Measurements from ENCODE around the gene PTPRN2. TPM values are rescaled to one million over a fixed set of nuclear protein-coding genes. Genes with fewer than 3 reads are reported as not detected.

PTPRN2 gene
- total RNA-seq, 2 experiments from 2014 or later, result 0.70 TPM; not detected in 1

- ChIA-PET POLR2A (no interaction called here), CTCF (ENCODE audit: unreplicated experiment) (no interaction called here)
- no peaks in the 10 kb centered on the region for H3K9me2 ChIP-seq (ENCODE audit: insufficient read depth, low read length)
- intact Hi-C loops (cut with micrococcal nuclease; ENCODE audit: unreplicated experiment), result no loop called here
- no peaks in the 10 kb centered on the region for H3K79me2 ChIP-seq (ENCODE audit: insufficient read depth, low read depth, low read length)
- H3K27ac ChIP-seq (ENCODE audit: low read depth, low read length, poor library complexity, severe bottlenecking), result no peak overlapping the region
- H4K20me1 ChIP-seq (ENCODE audit: insufficient read depth, low read length), result no peaks in the 10 kb centered on the region
- H3K4me1 ChIP-seq (ENCODE audit: insufficient read depth, low read length, poor library complexity, severe bottlenecking), result no peaks in the 10 kb centered on the region
- no peak overlapping the region for H3K4me3 ChIP-seq (ENCODE audit: low read depth, low read length, poor library complexity, severe bottlenecking)
- no peaks in the 10 kb centered on the region for H3K9me3 ChIP-seq (ENCODE audit: low read length)
- H3K36me3 ChIP-seq (ENCODE audit: insufficient read depth, low read length), result no peaks in the 10 kb centered on the region
- DNase-seq (ENCODE audit: low spot score), result no peak
- H2AFZ ChIP-seq (ENCODE audit: low read length), result no peak overlapping the region
- BruUV-seq (replicated peaks), result no TSS peak
- H3K4me2 ChIP-seq (ENCODE audit: low read length), result no peak overlapping the region
- no peak for TF ChIP-seq CTCF (conservative IDR thresholded peaks at IDR 0.05; ENCODE audit: low read length)
- TF ChIP-seq EZH2phosphoT487 (IDR thresholded peaks at IDR 0.05; ENCODE audit: borderline replicate concordance, low read depth, low read length), result no peak
These were observed 225.6 kb downstream of the PTPRN2 start for GRCh38 chr7:158362001-158362400.

GRCh38 chr7:158361326-158361946, 226.2 kb downstream of the PTPRN2 start:
- no peak overlapping the region for H3K27ac ChIP-seq (ENCODE audit: low read depth, low read length, poor library complexity, severe bottlenecking)
- intact Hi-C loops (cut with micrococcal nuclease; ENCODE audit: unreplicated experiment), result no loop called here
- no peaks in the 10 kb centered on the region for H3K36me3 ChIP-seq (ENCODE audit: insufficient read depth, low read length)
- ChIA-PET CTCF (ENCODE audit: unreplicated experiment) (no interaction called here), POLR2A (no interaction called here)
- no peak overlapping the region for H3K4me2 ChIP-seq (ENCODE audit: low read length)
- H3K9me3 ChIP-seq (ENCODE audit: low read length), result no peaks in the 10 kb centered on the region
- no TSS peak for BruUV-seq (replicated peaks)
- DNase-seq (ENCODE audit: low spot score), result no peak
- H3K9me2 ChIP-seq (ENCODE audit: insufficient read depth, low read length), result no peaks in the 10 kb centered on the region
- TF ChIP-seq CTCF (conservative IDR thresholded peaks at IDR 0.05; ENCODE audit: low read length) (no peak), EZH2phosphoT487 (IDR thresholded peaks at IDR 0.05; ENCODE audit: borderline replicate concordance, low read depth, low read length) (no peak)
- H3K4me1 ChIP-seq (ENCODE audit: insufficient read depth, low read length, poor library complexity, severe bottlenecking), result no peaks in the 10 kb centered on the region
- no peaks in the 10 kb centered on the region for H3K79me2 ChIP-seq (ENCODE audit: insufficient read depth, low read depth, low read length)
- H4K20me1 ChIP-seq (ENCODE audit: insufficient read depth, low read length), result no peaks in the 10 kb centered on the region
- H2AFZ ChIP-seq (ENCODE audit: low read length), result no peak overlapping the region
- H3K4me3 ChIP-seq (ENCODE audit: low read depth, low read length, poor library complexity, severe bottlenecking), result no peak overlapping the region

GRCh38 chr7:158358926-158359645, 228.5 kb downstream of the PTPRN2 start:
- Histone ChIP-seq H3K4me3 (ENCODE audit: low read depth, low read length, poor library complexity, severe bottlenecking) (no peak overlapping the region), H3K79me2 (ENCODE audit: insufficient read depth, low read depth, low read length) (no peaks in the 10 kb centered on the region), H4K20me1 (ENCODE audit: insufficient read depth, low read length) (no peaks in the 10 kb centered on the region), H3K9me2 (ENCODE audit: insufficient read depth, low read length) (no peaks in the 10 kb centered on the region), H3K27ac (ENCODE audit: low read depth, low read length, poor library complexity, severe bottlenecking) (no peak overlapping the region), H3K4me1 (ENCODE audit: insufficient read depth, low read length, poor library complexity, severe bottlenecking) (no peaks in the 10 kb centered on the region), H3K4me2 (ENCODE audit: low read length) (no peak overlapping the region), H3K9me3 (ENCODE audit: low read length) (no peaks in the 10 kb centered on the region), H2AFZ (ENCODE audit: low read length) (no peak overlapping the region), H3K36me3 (ENCODE audit: insufficient read depth, low read length) (no peaks in the 10 kb centered on the region)
- no peak for DNase-seq (ENCODE audit: low spot score)
- TF ChIP-seq EZH2phosphoT487 (IDR thresholded peaks at IDR 0.05; ENCODE audit: borderline replicate concordance, low read depth, low read length) (no peak), CTCF (conservative IDR thresholded peaks at IDR 0.05; ENCODE audit: low read length) (no peak)
- CTCF ChIA-PET (ENCODE audit: unreplicated experiment), result no interaction called here
- intact Hi-C loops (cut with micrococcal nuclease; ENCODE audit: unreplicated experiment), result no loop called here
- POLR2A ChIA-PET, result no interaction called here
- BruUV-seq (replicated peaks), result no TSS peak

All from OCI-LY7 (cell line).